GM19099 (cell line): ENCODE results near the gene PCBP2.

Experiments
- POLR2A ChIP-seq: IDR thresholded peaks from 3 replicates; pipeline ENCODE4 v1.6.1; 2011; ENCODE audit warnings: low read depth; ENCODE audit not compliant: insufficient read length; ENCODE audit errors: extremely low read depth

Gene PCBP2

GRCh38 chr12:53465679-53466078, 13.8 kb downstream of the PCBP2 start:
- no peak for TF ChIP-seq POLR2A

- TF ChIP-seq POLR2A = no peak
These were observed 14.7 kb downstream of the PCBP2 start for GRCh38 chr12:53466640-53467039.

- TF ChIP-seq POLR2A = no peak
These were observed 15.2 kb downstream of the PCBP2 start for GRCh38 chr12:53467082-53467481.

- no peak for TF ChIP-seq POLR2A
These were observed 16.0 kb downstream of the PCBP2 start for GRCh38 chr12:53467880-53468279.

- no peak for TF ChIP-seq POLR2A
These were observed 16.4 kb downstream of the PCBP2 start for GRCh38 chr12:53468282-53468681.

- TF ChIP-seq POLR2A = no peak
These were observed 20.2 kb downstream of the PCBP2 start for GRCh38 chr12:53472056-53472582.

- no peak for TF ChIP-seq POLR2A
These were observed 22.2 kb downstream of the PCBP2 start for GRCh38 chr12:53474077-53474476.

- no peak for TF ChIP-seq POLR2A
These were observed 22.9 kb downstream of the PCBP2 start for GRCh38 chr12:53474819-53475218.

- peak; percentile 29 for TF ChIP-seq POLR2A
These were observed 24.9 kb downstream of the PCBP2 start for GRCh38 chr12:53476769-53477209.

- TF ChIP-seq POLR2A = peak; percentile 7
These were observed 27.0 kb downstream of the PCBP2 start for GRCh38 chr12:53478865-53479264.

- TF ChIP-seq POLR2A = peak; percentile 6
These were observed 27.4 kb downstream of the PCBP2 start for GRCh38 chr12:53479331-53479730.

- no peak for TF ChIP-seq POLR2A
These were observed 28.9 kb downstream of the PCBP2 start for GRCh38 chr12:53480491-53481442.

GRCh38 chr12:53481939-53482586, 30.2 kb downstream of the PCBP2 start:
- no peak for TF ChIP-seq POLR2A

- peak; percentile 14 for TF ChIP-seq POLR2A
These were observed 30.8 kb downstream of the PCBP2 start for GRCh38 chr12:53482626-53483168.

- TF ChIP-seq POLR2A = no peak
These were observed 31.5 kb downstream of the PCBP2 start for GRCh38 chr12:53483225-53483978.
